Aorta (tissue), 5 donors: Measurements from ENCODE around the gene C14orf119. TPM values are rescaled to one million over a fixed set of nuclear protein-coding genes. Genes with fewer than 3 reads are reported as not detected.

Source experiments
- ATAC-seq: fragments of 200-7000 bp; cut with Tn5 transposase; one replicate; pipeline ENCODE4 v1.9.1; 2022; ENCODE audit warnings: moderate library complexity; ENCODE audit not compliant: low FRiP score
- DNase-seq, 2 donors: peaks; one replicate each; pipeline ENCODE4 v3.0.0-alpha.2; 2020
- H3K27ac ChIP-seq, 2 donors: one replicate each; pipeline ENCODE4 v1.5.1; 2013; ENCODE audit warnings: low read length in 2 of 2, mild to moderate bottlenecking in 2 of 2, moderate library complexity in 2 of 2, control low read depth in 1 of 2, inconsistent platforms in 1 of 2, low read depth in 1 of 2
- H3K27me3 ChIP-seq, 2 donors: one replicate each; pipeline ENCODE4 v1.6.1; 2013; ENCODE audit warnings: control low read depth in 1 of 2, low read length in 1 of 2, mild to moderate bottlenecking in 1 of 2, moderate library complexity in 1 of 2; ENCODE audit not compliant: insufficient read depth in 2 of 2, control insufficient read depth in 1 of 2
- H3K36me3 ChIP-seq, 2 donors: one replicate each; pipeline ENCODE4 v1.6.1; 2013; ENCODE audit warnings: control low read depth in 1 of 2, low read length in 1 of 2, mild to moderate bottlenecking in 1 of 2; ENCODE audit not compliant: insufficient read depth in 2 of 2, control insufficient read depth in 1 of 2
- H3K4me1 ChIP-seq, 2 donors: one replicate each; pipeline ENCODE4 v1.6.1; 2013; ENCODE audit warnings: low read length in 2 of 2, control low read depth in 1 of 2, mild to moderate bottlenecking in 1 of 2, moderate library complexity in 1 of 2; ENCODE audit not compliant: insufficient read depth in 2 of 2, control insufficient read depth in 1 of 2
- H3K4me3 ChIP-seq, 2 donors: one replicate each; pipeline ENCODE4 v1.5.1; 2013; ENCODE audit warnings: low read length in 2 of 2, control low read depth in 1 of 2, mild to moderate bottlenecking in 1 of 2
- H3K9me3 ChIP-seq: one replicate; pipeline ENCODE4 v1.6.1; 2013; ENCODE audit warnings: mild to moderate bottlenecking, low read length; ENCODE audit not compliant: control insufficient read depth
- WGBS, 2 donors: extraction: QIAGEN DNeasy Blood & Tissue Kit; methylation state at CpG; one replicate each; pipeline ENCODE4 v1.1.7; 2013; 5-methylcytosine and 5-hydroxymethylcytosine counted together
- intact Hi-C, 2 donors: fragments of 100-400 bp; cut with DNase I; formaldehyde crosslinking; loops; one replicate each; pipeline versions ENCODE4 v1.14.2 to v1.15.0; 2022
- polyA plus RNA-seq, 2 donors: library from polyadenylated mRNA; stranded (reverse); fragments of 200-250 nt; gene quantifications; one replicate each; pipeline ENCODE4 v1.2.3, GENCODE V29; 2013
- total RNA-seq, 2 donors: library from RNA; stranded (reverse); fragmentation: NEBNext Ultra II Directional; extraction: Animal tissue kit (Norgen Biotek cat#: 25700); gene quantifications; one replicate each; pipeline ENCODE4 v1.2.1, GENCODE V29; 2021
- donor health status: healthy with polysubstance abuse.
- donor health status: Bipolar disorder and iron deficiency.
- donor health status: DM: no; HTN: no; CAD: no.
- donor health status: DM: no; HTN: no; CAD: no.
- donor health status: DM: yes; HTN: yes; CAD: no.

Gene C14orf119
- total and polyA plus RNA-seq, 4 donors = 27.8 to 41.4 (median 34.9) TPM

DNA sequence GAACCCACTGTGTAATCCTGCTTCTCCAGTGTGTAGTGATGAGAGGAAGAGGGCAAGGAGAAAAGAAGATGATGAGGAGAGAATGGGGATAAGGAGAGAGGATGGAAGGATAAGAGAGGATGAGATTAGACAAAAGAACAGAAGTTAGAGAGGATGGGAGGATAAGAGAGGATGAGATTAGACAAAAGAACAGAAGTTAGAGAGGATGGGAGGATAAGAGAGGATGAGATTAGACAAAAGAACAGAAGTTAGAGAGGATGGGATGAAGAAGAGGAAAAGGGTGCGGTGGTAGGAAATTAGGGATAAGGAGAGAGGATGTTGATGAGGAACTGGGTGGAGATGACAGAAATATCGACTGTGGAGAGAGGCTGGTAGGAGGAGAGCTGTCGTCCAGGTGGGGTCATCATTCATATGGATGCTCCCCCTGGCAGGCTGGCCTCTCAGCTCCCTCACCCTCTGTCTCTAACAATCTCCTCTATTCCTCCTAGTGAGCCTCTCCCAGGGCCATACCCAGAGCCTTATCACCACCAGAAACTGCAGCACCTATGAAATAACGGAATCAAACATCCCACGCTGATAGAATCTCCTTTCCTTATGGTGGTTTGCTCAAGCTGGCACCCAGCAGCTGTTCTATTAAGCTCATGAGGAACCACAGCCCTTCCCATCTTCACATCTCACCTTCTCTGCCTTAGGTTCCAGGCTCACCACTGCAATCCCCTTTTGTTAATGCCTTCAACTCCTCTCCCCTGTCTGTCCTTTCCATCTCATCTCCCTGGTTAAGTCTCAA, 15.5 kb downstream of the C14orf119 start:
- whole genome bisulfite sequencing, 2 donors = 56 to 68% methylated on average over 5 of the region's 5 CpGs
- intact Hi-C loops = no loop called here
- ATAC-seq (no peak), DNase-seq (peak; percentile 3 to 17)
- no peaks in the 10 kb centered on the region for H3K9me3 ChIP-seq
- H3K27me3 ChIP-seq = no peaks in the 10 kb centered on the region
- H3K4me1 ChIP-seq = no peaks in the 10 kb centered on the region
- H3K4me3 ChIP-seq = no peak overlapping the region
- H3K36me3 ChIP-seq = no peaks in the 10 kb centered on the region
- H3K27ac ChIP-seq = no peak overlapping the region

GRCh38 chr14:23112359-23113178, 17.3 kb downstream of the C14orf119 start:
- Histone ChIP-seq H3K27me3 (no peaks in the 10 kb centered on the region), H3K4me1 (no peaks in the 10 kb centered on the region), H3K36me3 (no peaks in the 10 kb centered on the region), H3K9me3 (no peaks in the 10 kb centered on the region), H3K4me3 (no peak overlapping the region), H3K27ac (no peak overlapping the region)
- DNase-seq (peak; percentile 59 to 76), ATAC-seq (peak; percentile 12)
- intact Hi-C loops = no loop called here
- WGBS, 2 donors = 55 to 58% methylated on average over 12 of the region's 12 CpGs

GRCh38 chr14:23113431-23114119, 18.3 kb downstream of the C14orf119 start:
- H3K4me1 ChIP-seq = no peaks in the 10 kb centered on the region
- 58 to 70% methylated on average over 10 of the region's 10 CpGs for whole genome bisulfite sequencing, 2 donors
- H3K27me3 ChIP-seq = no peaks in the 10 kb centered on the region
- ATAC-seq = no peak
- H3K9me3 ChIP-seq = no peaks in the 10 kb centered on the region
- no peaks in the 10 kb centered on the region for H3K36me3 ChIP-seq
- no peak overlapping the region for H3K27ac ChIP-seq
- H3K4me3 ChIP-seq = no peak overlapping the region
- peak; percentile 42 to 69 for DNase-seq
- intact Hi-C loops = no loop called here

GRCh38 chr14:23114120-23114458, 18.8 kb downstream of the C14orf119 start:
- DNase-seq = peak; percentile 21 to 33
- WGBS, 2 donors = 62 to 65% methylated on average over 5 of the region's 5 CpGs

DNA sequence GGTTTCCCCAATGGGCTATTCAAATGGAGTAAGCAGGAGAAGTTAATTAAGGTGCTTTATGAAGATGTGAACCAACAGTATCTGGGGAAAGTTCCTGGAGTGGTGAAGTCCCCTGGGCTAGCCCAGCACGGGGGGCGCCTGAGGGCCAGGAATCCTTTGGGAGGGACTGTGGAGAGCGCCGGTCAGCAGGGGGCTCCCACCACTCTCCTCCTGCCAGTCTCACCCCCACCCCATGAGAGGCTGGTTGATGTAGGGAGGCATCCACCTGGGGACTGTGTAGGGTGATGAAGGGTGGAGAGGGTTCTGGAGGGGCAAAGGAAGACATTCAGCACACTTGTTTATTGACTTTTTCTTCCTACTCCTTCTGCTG, 19.3 kb downstream of the C14orf119 start:
- H3K9me3 ChIP-seq = no peaks in the 10 kb centered on the region
- H3K36me3 ChIP-seq = no peaks in the 10 kb centered on the region
- H3K27me3 ChIP-seq = no peaks in the 10 kb centered on the region
- 52 to 60% methylated on average over 4 of the region's 4 CpGs for WGBS, 2 donors
- no peak overlapping the region for H3K27ac ChIP-seq
- no peak overlapping the region for H3K4me3 ChIP-seq
- ATAC-seq = no peak
- no peaks in the 10 kb centered on the region for H3K4me1 ChIP-seq
- intact Hi-C loops = no loop called here
- DNase-seq = peak in 1 of 2 donors; percentile 57

More at GRCh38 chr14:23114120-23114458, 18.8 kb downstream of the C14orf119 start:
- H3K27me3 ChIP-seq = no peaks in the 10 kb centered on the region
- no peak for ATAC-seq
- no peaks in the 10 kb centered on the region for H3K36me3 ChIP-seq
- H3K4me3 ChIP-seq = no peak overlapping the region
- no peaks in the 10 kb centered on the region for H3K4me1 ChIP-seq
- H3K27ac ChIP-seq = no peak overlapping the region
- intact Hi-C loops = no loop called here
- no peaks in the 10 kb centered on the region for H3K9me3 ChIP-seq

DNA sequence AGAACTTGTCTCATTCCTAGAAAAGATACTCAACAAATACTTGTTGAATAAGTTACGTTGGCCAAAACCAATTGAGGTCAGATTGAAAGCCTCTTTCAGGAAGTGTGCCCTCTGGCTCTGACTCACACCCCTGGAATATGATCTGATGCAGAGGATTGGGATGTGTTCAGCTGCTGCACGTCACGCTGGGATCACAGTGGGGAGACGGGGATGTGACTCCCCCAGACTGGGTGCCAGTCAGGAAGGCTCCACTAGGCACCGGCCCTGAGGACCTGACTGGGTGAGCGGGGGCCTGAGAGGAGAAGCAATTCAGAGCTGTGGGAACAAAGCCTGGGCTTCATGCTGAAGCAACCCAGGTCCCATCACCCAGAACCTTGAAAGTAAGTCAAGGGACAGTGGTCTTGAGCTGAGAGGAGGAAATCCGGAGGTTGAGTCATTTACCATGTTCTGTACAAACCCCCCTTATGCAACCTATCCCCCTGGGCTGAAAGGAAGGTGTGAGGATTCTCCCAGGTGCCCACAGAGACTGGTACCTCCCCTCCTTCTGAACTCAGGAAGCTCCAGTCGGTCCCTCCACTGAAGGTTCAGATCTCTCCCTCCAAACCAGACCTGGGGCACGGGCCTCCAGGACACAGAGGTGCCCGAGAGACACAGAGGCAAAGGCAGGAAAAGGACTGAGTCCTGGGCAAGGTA, 19.9 kb downstream of the C14orf119 start:
- Histone ChIP-seq H3K27ac (no peak overlapping the region), H3K9me3 (no peaks in the 10 kb centered on the region), H3K4me3 (no peak overlapping the region), H3K27me3 (no peaks in the 10 kb centered on the region), H3K4me1 (no peaks in the 10 kb centered on the region), H3K36me3 (no peaks in the 10 kb centered on the region)
- intact Hi-C loops = no loop called here
- WGBS, 2 donors = 58 to 59% methylated on average over 10 of the region's 10 CpGs
- no peak for ATAC-seq
- peak; percentile 69 to 85 for DNase-seq

- no peaks in the 10 kb centered on the region for H3K9me3 ChIP-seq
- no peaks in the 10 kb centered on the region for H3K27me3 ChIP-seq
- H3K36me3 ChIP-seq = no peaks in the 10 kb centered on the region
- no peak for ATAC-seq
- H3K4me1 ChIP-seq = no peaks in the 10 kb centered on the region
- 85 to 90% methylated on average over 5 of the region's 5 CpGs for WGBS, 2 donors
- H3K4me3 ChIP-seq = no peak overlapping the region
- intact Hi-C loops = no loop called here
- no peak overlapping the region for H3K27ac ChIP-seq
- DNase-seq = no peak
These were observed 20.6 kb downstream of the C14orf119 start for GRCh38 chr14:23115918-23116317.

GRCh38 chr14:23117371-23118020, 22.2 kb downstream of the C14orf119 start:
- Histone ChIP-seq H3K4me1 (no peaks in the 10 kb centered on the region), H3K4me3 (no peak overlapping the region), H3K9me3 (no peaks in the 10 kb centered on the region), H3K27ac (no peak overlapping the region), H3K36me3 (no peaks in the 10 kb centered on the region), H3K27me3 (no peaks in the 10 kb centered on the region)
- WGBS, 2 donors = 85 to 88% methylated on average over 32 of the region's 32 CpGs
- intact Hi-C loops = no loop called here
- DNase-seq (peak in 1 of 2 donors; percentile 70), ATAC-seq (no peak)
